Smooth muscle cell (in vitro differentiated cells): ENCODE results near the gene ARCN1. TPM values are rescaled to one million over a fixed set of nuclear protein-coding genes. Genes with fewer than 3 reads are reported as not detected.
"Not testable (repeated sequence)": the region's sequence is repeated elsewhere in the genome, so short reads cannot be mapped to it uniquely, and the experiment has no call there.

Experiments used
- DNase-seq: peaks from one replicate; lab custom pipeline; 2025; ENCODE audit not compliant: unreplicated experiment; lab: John Stamatoyannopoulos, UW
- H2AFZ ChIP-seq: fragments of 200-600 bp; sonication (generic); 2 replicates; pipeline ENCODE4 v1.6.0; 2016; ENCODE audit warnings: antibody characterized with exemption, low read depth, mild to moderate bottlenecking
- H3F3A ChIP-seq: fragments of 200-600 bp; sonication (generic); 2 replicates; pipeline ENCODE4 v1.6.0; 2017; ENCODE audit warnings: antibody characterized with exemption, low read depth
- H3K27ac ChIP-seq: fragments of 200-600 bp; sonication (generic); 2 replicates; pipeline ENCODE4 v1.5.1; 2016; ENCODE audit warnings: low read depth, mild to moderate bottlenecking
- H3K27me3 ChIP-seq: fragments of 200-600 bp; sonication (generic); 2 replicates; pipeline ENCODE4 v1.6.1; 2016; ENCODE audit warnings: low read depth, mild to moderate bottlenecking
- H3K36me3 ChIP-seq: fragments of 200-600 bp; sonication (generic); 2 replicates; pipeline ENCODE4 v1.5.1; 2016; ENCODE audit warnings: low read depth
- H3K4me1 ChIP-seq: fragments of 200-600 bp; sonication (generic); 2 replicates; pipeline ENCODE4 v1.5.1; 2016; ENCODE audit warnings: low read depth
- H3K4me2 ChIP-seq: fragments of 200-600 bp; sonication (generic); 2 replicates; pipeline ENCODE4 v1.6.0; 2016; ENCODE audit warnings: mild to moderate bottlenecking
- H3K4me3 ChIP-seq: fragments of 200-600 bp; sonication (generic); 2 replicates; pipeline ENCODE4 v1.5.1; 2016; ENCODE audit warnings: mild to moderate bottlenecking
- H3K79me2 ChIP-seq: fragments of 200-600 bp; sonication (generic); 2 replicates; pipeline ENCODE4 v1.6.0; 2016; ENCODE audit warnings: low read depth, mild to moderate bottlenecking
- H3K9ac ChIP-seq: fragments of 200-600 bp; sonication (generic); 2 replicates; pipeline ENCODE4 v1.6.0; 2016; ENCODE audit warnings: low read depth
- H3K9me3 ChIP-seq: fragments of 200-600 bp; sonication (generic); replicated peaks from 2 replicates; pipeline ENCODE4 v1.5.1; 2016; ENCODE audit warnings: low read depth
- H4K20me1 ChIP-seq: fragments of 200-600 bp; sonication (generic); 2 replicates; pipeline ENCODE4 v1.6.0; 2016; ENCODE audit warnings: low read depth
- CTCF ChIP-seq: fragments of 200-600 bp; sonication (generic); IDR thresholded peaks from 2 replicates; pipeline ENCODE4 v1.5.1; 2017; ENCODE audit warnings: borderline replicate concordance, mild to moderate bottlenecking, antibody characterized with exemption; ENCODE audit not compliant: insufficient read depth, poor library complexity, severe bottlenecking
- WGBS: methylation state at CpG from one replicate; pipeline ENCODE4 v1.1.7; 2016; ENCODE audit warnings: low lambda C conversion rate; 5-methylcytosine and 5-hydroxymethylcytosine counted together
- polyA plus RNA-seq: library from polyadenylated mRNA; unstranded; fragments of >200 nt; fragmentation: Nextera tagmentation; extraction: Ambion mirVana; gene quantifications from 2 replicates; pipeline ENCODE4 v1.2.1, GENCODE V29; 2016
- total RNA-seq: library from RNA; depleted of rRNA; stranded (reverse); fragments of >200 nt; gene quantifications from 2 replicates; pipeline ENCODE4 v1.2.3, GENCODE V29; 2014

ARCN1 gene
- total and polyA plus RNA-seq, 2 experiments from 2014 or later: 285 to 314 TPM

DNA sequence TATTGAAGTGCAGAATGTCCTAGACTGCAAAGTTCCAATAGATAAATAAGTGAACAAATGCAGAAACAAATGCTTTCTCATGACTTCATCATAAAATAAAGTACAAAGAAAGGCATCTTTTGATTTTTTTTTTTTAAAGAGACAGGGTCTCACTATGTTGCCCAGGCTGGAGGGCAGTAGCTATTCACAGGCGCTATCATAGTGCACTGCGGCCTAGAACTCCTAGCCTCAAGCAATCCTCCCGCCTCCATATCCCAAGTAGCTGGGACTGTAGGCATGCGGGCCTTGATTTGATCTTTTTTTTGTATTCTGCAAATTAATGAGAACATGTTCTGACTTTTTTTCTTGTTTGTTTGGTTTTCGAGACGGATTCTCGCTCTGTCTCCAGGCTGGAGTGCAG lies 2.4 kb downstream of the ARCN1 start:
- Histone ChIP-seq H3K27ac (peak overlapping the region; percentile 0), H4K20me1 (peaks cover 66% of the 10 kb centered on the region), H3K9ac (no peak overlapping the region), H3K9me3 (no peaks in the 10 kb centered on the region), H3K4me3 (peak overlapping the region; percentile 97), H3K79me2 (peaks cover 85% of the 10 kb centered on the region), H3K4me1 (peaks cover 30% of the 10 kb centered on the region), H3F3A (peaks cover 6% of the 10 kb centered on the region), H3K27me3 (no peaks in the 10 kb centered on the region), H3K4me2 (peak overlapping the region; percentile 95), H2AFZ (no peak overlapping the region), H3K36me3 (no peaks in the 10 kb centered on the region)
- DNase-seq: no peak
- no peak for TF ChIP-seq CTCF
- 93% methylated on average over 7 of the region's 7 CpGs for WGBS

GRCh38 chr11:118577995-118578394 lies 5.8 kb downstream of the ARCN1 start:
- H4K20me1 ChIP-seq: peaks cover 99% of the 10 kb centered on the region
- peaks cover 30% of the 10 kb centered on the region for H3K4me1 ChIP-seq
- not testable (repeated sequence) for H3K27ac ChIP-seq, H3K4me3 ChIP-seq, H2AFZ ChIP-seq, H3K36me3 ChIP-seq, H3K9ac ChIP-seq, DNase-seq, H3K9me3 ChIP-seq, H3F3A ChIP-seq, H3K27me3 ChIP-seq
- peaks cover 98% of the 10 kb centered on the region for H3K79me2 ChIP-seq
- H3K4me2 ChIP-seq: peak overlapping the region; percentile 1

GRCh38 chr11:118581057-118581456 lies 8.8 kb downstream of the ARCN1 start:
- no peaks in the 10 kb centered on the region for H3K9me3 ChIP-seq
- peaks cover 95% of the 10 kb centered on the region for H3K79me2 ChIP-seq
- TF ChIP-seq CTCF: no peak
- no peak overlapping the region for H3K4me3 ChIP-seq
- H3K27me3 ChIP-seq: no peaks in the 10 kb centered on the region
- WGBS: 95% methylated on average over 6 of the region's 6 CpGs
- no peak overlapping the region for H3K4me2 ChIP-seq
- H3K9ac ChIP-seq: no peak overlapping the region
- H3K36me3 ChIP-seq: peaks cover 26% of the 10 kb centered on the region
- no peak overlapping the region for H2AFZ ChIP-seq
- H3F3A ChIP-seq: peaks cover 6% of the 10 kb centered on the region
- H3K4me1 ChIP-seq: peaks cover 6% of the 10 kb centered on the region
- no peak overlapping the region for H3K27ac ChIP-seq
- DNase-seq: no peak
- H4K20me1 ChIP-seq: peaks cover 100% of the 10 kb centered on the region

DNA sequence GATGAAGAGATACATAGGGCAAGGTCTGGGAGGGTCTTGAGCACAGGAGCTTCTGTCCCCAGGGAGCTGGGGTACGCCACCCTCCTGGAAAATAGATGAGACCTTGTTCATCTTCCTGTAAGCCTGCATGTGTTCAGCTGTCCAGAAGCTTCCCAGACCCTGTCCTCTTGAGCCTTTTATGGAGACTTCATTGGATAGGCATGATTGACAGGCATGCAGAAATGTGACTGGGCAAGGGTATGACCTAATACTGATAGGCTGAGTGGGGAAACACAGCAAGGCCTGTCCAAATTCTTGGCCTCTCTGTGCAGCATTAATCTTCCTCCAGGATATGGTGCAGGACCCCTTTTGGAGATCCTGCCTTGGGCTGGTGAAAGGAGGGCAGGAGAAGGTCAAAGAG lies 15.7 kb downstream of the ARCN1 start:
- no peak for TF ChIP-seq CTCF
- H3K27ac ChIP-seq: no peak overlapping the region
- peaks cover 100% of the 10 kb centered on the region for H4K20me1 ChIP-seq
- peaks cover 68% of the 10 kb centered on the region for H3K79me2 ChIP-seq
- no peaks in the 10 kb centered on the region for H3K27me3 ChIP-seq
- no peak for DNase-seq
- peaks cover 3% of the 10 kb centered on the region for H3F3A ChIP-seq
- H3K4me1 ChIP-seq: no peaks in the 10 kb centered on the region
- no peak overlapping the region for H3K4me3 ChIP-seq
- no peak overlapping the region for H2AFZ ChIP-seq
- WGBS: 89% methylated on average over 1 of the region's 1 CpG
- no peak overlapping the region for H3K9ac ChIP-seq
- H3K36me3 ChIP-seq: peaks cover 40% of the 10 kb centered on the region
- H3K9me3 ChIP-seq: no peaks in the 10 kb centered on the region
- H3K4me2 ChIP-seq: no peak overlapping the region
